Activated naive CD4-positive, alpha-beta T cell treated with anti-CD3 and anti-CD28 coated beads for 36 hours (primary cell): ENCODE results near the gene SZRD1. TPM values are rescaled to one million over a fixed set of nuclear protein-coding genes. Genes with fewer than 3 reads are reported as not detected.
"Not testable (repeated sequence)": the region's sequence is repeated elsewhere in the genome, so short reads cannot be mapped to it uniquely, and the experiment has no call there.

Experiments used
- CTCF ChIA-PET: fragments of 350-600 bp; sonication (Branson Sonifier 250); formaldehyde crosslinking; loops from one replicate; lab custom pipeline; 2021; ENCODE audit warnings: antibody characterized with exemption; lab: Charles Lee
- DNase-seq: peaks from one replicate; pipeline ENCODE4 v3.0.0-alpha.2; 2020
- H3K27ac Mint-ChIP-seq: one replicate; pipeline ENCODE4 v1.8.0; 2021; ENCODE audit warnings: mild to moderate bottlenecking, mixed read lengths
- H3K27me3 Mint-ChIP-seq: one replicate; pipeline ENCODE4 v1.8.0; 2021; ENCODE audit warnings: low read depth, mixed read lengths
- H3K36me3 Mint-ChIP-seq: one replicate; pipeline ENCODE4 v1.8.0; 2021; ENCODE audit warnings: low read depth, mixed read lengths
- H3K4me1 Mint-ChIP-seq: one replicate; pipeline ENCODE4 v1.8.0; 2021; ENCODE audit warnings: low read depth, mixed read lengths
- H3K4me3 Mint-ChIP-seq: one replicate; pipeline ENCODE4 v1.8.0; 2021; ENCODE audit warnings: mild to moderate bottlenecking, moderate library complexity, mixed read lengths
- H3K9me3 Mint-ChIP-seq: one replicate; pipeline ENCODE4 v1.8.0; 2021; ENCODE audit warnings: mixed read lengths
- intact Hi-C: fragments of 100-400 bp; cut with micrococcal nuclease; formaldehyde crosslinking; loops from one replicate; pipeline ENCODE4 v1.15.1; 2023
- total RNA-seq, 2 experiments: library from RNA; stranded (reverse); gene quantifications; one replicate each; pipeline ENCODE4 v1.2.3, GENCODE V29; 2021

The SZRD1 gene
- total RNA-seq, 2 experiments from 2014 or later: 169 to 179 TPM

DNA sequence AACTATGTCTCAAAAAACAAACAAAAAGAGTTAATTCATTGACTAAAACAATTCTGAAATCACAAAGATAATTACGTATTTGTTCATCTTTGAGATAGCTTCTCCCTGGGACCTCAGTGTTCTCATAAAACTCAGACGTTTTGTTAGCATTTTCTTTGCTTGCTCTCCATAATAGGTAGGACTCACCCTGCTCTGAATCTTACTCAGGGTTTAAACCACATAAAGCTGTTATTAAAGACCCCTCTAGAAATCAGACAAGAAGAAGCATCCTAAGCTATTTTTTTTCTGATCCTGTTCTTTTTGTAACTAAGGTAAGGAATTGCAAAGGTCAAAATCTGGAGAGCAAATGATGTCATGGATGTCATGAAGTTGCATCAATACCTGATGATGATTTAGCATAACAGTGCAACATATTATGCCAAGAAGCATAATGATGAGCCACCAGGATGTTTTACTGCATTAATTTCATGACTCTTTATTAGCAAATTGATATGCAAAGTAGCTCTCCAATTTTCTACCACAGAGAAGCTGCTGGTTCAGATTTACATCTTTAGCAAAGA lies 17.1 kb upstream of the SZRD1 start:
- no peak overlapping the region for H3K27ac Mint-ChIP-seq
- H3K36me3 Mint-ChIP-seq: no peaks in the 10 kb centered on the region
- no peaks in the 10 kb centered on the region for H3K9me3 Mint-ChIP-seq
- no peaks in the 10 kb centered on the region for H3K27me3 Mint-ChIP-seq
- H3K4me1 Mint-ChIP-seq: peaks cover 36% of the 10 kb centered on the region
- CTCF ChIA-PET: interaction anchor here (0.6 to 1.6 kb wide), 3 partner anchors 13 to 111 kb away, joined by 3 to 4 read pairs (median 4); no protein-coding TSS in a partner anchor
- intact Hi-C loops: no loop called here
- no peak overlapping the region for H3K4me3 Mint-ChIP-seq
- no peak for DNase-seq

DNA sequence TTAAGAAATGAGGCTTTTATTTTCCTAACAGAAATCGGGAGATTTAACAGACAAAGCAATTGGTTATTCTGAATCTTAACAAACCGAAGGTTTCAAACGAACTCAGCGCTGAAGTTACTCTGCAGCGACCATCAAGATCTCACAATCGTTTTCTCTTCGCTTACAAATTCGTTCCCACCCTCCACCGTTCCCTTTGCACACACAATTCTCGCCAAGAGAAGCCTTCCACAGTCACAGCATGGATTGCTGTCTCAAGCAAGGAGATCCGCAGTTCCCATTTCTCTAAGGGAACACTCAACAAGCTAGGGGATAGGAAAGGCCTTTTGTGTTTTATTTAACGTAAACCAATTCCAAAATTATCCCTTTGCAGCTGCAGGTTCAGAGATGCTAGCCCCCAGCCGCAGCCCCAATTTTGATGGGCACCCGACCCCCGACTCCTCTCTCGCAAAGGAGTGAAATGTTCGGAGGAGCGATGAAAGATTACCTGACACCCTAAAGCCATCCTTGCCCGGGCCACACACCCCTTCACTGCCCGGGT lies 15.5 kb upstream of the SZRD1 start:
- Mint-ChIP-seq H3K36me3 (no peaks in the 10 kb centered on the region), H3K27me3 (no peaks in the 10 kb centered on the region), H3K4me1 (peaks cover 32% of the 10 kb centered on the region), H3K9me3 (no peaks in the 10 kb centered on the region), H3K4me3 (peak overlapping the region; percentile 78), H3K27ac (peak overlapping the region; percentile 64)
- intact Hi-C loops: no loop called here
- CTCF ChIA-PET: interaction anchor here (0.7 to 5.5 kb wide), 3 partner anchors 12 to 89 kb away, joined by 3 to 49 read pairs (median 6); partner anchors contain the start of gene NECAP2
- no peak for DNase-seq

DNA sequence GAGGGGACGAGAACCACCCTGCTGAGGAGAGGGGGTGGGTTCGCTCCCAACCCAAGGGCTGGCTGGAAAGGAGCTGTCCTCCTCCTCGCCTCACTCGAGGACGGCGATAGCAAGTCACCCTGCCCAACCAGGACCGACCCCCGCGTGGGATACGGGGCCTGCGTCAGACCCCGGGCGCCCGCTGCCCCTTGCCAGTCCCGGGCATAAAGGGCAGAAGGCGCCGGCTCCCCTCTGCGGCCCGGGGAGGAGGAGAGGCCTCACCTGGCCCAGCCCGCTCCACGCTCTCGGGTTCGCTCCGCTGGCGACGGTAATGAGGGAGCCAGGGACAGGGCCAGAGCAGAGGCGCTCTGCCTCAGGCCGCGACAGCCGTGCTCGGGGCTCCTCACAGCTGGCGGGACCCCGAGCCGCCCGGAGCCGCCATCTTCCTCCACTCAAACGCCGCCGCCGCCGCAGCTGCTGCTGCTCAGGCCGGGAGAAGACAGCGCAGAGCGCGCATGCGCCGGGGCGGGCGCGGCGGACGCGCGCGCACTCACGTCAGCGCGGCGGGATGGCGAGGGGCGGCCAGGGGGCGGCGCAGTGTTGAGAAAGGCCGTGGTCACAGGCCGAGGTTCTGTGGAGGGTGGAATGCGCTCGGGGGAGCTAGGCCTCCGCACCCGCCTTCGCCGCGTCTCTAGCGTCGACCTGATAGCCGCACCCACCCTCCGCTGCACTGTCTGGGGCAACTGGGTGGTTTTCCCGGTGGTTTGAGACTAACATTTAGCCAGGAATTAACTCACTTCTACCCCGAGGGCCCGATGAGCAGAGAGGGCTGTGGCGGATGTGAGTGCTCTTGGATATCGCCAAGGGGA lies 14.8 kb upstream of the SZRD1 start, which contains the start of gene FBXO42:
FBXO42 (minus strand) TSS at position 487 of the 848 bp plus-strand sequence. CDS start 37,062 bp downstream, outside the sequence.
- peak within 1 kb of the TSS; percentile 84 for H3K27ac Mint-ChIP-seq
- peak; percentile 90 for DNase-seq
- H3K9me3 Mint-ChIP-seq: no peaks in the 10 kb centered on the region
- peaks cover 32% of the 10 kb centered on the region for H3K4me1 Mint-ChIP-seq
- no peaks in the 10 kb centered on the region for H3K36me3 Mint-ChIP-seq
- H3K27me3 Mint-ChIP-seq: no peaks in the 10 kb centered on the region
- H3K4me3 Mint-ChIP-seq: peak within 1 kb of the TSS; percentile 78
- intact Hi-C loops: loop anchor here (1.0 kb wide), 1 partner anchor 15 kb away; the partner anchor contains the start of gene SZRD1
- CTCF ChIA-PET: interaction anchor here (0.5 to 5.5 kb wide), 6 partner anchors 12 to 279 kb away, joined by 3 to 49 read pairs (median 3); partner anchors contain the start of genes FAM131C and NECAP2

DNA sequence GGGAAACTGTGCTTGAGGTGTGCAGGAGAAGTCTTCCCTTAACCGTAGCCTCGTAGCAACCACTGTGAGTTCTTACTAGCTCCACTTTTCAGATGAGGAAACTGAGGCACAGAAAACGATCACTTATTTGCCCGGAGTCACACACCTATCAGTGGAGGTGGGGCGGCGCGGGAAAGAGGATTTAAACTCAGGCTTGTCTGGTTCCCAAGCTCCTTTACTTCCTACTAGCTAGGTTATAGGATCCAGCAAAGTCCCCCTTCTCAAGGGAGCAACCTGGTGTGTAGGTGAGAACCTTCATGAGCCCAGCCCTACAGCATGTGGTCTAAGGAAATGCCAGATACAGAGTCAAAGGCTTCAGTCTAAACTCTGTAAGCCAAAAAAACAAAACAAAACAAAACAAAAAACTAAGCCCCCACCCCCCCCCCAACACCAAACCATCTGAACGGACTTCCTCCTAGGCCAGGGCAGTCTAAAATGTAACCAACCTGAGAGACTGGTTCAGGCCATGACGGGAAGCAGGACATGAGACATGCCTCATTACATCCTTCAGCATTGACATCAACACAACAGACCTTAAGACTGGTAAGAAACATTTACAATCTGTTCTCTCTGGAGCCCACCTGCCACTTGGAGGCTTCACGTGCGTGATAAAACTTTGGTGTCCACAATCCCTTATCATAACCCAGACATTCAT lies 14.1 kb upstream of the SZRD1 start:
- Mint-ChIP-seq H3K27ac (peak overlapping the region; percentile 84), H3K9me3 (no peaks in the 10 kb centered on the region), H3K4me3 (peak overlapping the region; percentile 78), H3K36me3 (no peaks in the 10 kb centered on the region), H3K27me3 (no peaks in the 10 kb centered on the region), H3K4me1 (peaks cover 31% of the 10 kb centered on the region)
- intact Hi-C loops: loop anchor here (1.0 kb wide), 1 partner anchor 14 kb away; the partner anchor contains the start of gene SZRD1
- CTCF ChIA-PET: interaction anchor here (0.5 to 5.5 kb wide), 4 partner anchors 11 to 88 kb away, joined by 3 to 49 read pairs (median 4); partner anchors contain the start of gene NECAP2
- DNase-seq: no peak

DNA sequence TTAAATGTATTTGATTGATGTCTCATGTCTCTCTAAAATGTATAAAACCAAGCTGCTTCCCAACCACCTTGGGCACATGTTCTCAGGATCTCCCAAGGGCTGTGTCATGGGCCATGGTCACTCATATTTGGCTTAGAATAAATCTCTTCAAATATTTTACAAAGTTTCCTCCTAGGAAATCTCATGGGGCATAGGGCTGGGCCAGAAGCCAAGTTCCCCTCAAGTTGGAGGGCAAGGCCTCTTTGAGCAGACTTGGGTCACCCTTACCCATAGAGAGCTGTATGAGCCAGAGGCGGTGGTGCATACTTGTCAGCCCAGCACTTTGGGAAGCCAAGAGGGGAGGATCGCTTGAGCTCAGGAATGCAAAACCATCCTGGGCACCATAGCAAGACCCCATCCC lies 12.4 kb upstream of the SZRD1 start:
- H3K36me3 Mint-ChIP-seq: no peaks in the 10 kb centered on the region
- H3K4me3 Mint-ChIP-seq: no peak overlapping the region
- no peak overlapping the region for H3K27ac Mint-ChIP-seq
- intact Hi-C loops: no loop called here
- H3K4me1 Mint-ChIP-seq: peaks cover 20% of the 10 kb centered on the region
- CTCF ChIA-PET: interaction anchor here (1.0 to 5.5 kb wide), 2 partner anchors 8 to 9 kb away, joined by 5 to 49 read pairs; no protein-coding TSS in a partner anchor
- no peak for DNase-seq
- no peaks in the 10 kb centered on the region for H3K27me3 Mint-ChIP-seq
- no peaks in the 10 kb centered on the region for H3K9me3 Mint-ChIP-seq

DNA sequence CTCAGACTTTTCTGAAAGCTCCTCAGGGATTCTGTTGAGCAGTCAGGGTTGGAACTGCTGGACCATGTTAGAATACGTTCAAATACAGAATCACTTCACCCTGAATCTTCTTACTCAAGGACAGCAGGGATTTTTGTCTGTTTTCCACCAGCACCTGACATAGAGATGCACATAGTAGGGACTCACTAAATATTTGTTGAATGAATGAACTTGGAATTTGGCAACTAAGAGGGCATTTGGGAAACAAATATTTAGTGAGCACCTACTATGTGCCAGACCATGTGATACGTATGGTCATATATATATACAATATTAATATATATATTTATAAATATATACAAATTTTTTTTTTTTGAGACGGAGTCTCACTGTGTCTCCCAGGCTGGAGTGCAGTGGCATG lies 10.2 kb upstream of the SZRD1 start:
- Mint-ChIP-seq H3K9me3 (no peaks in the 10 kb centered on the region), H3K36me3 (no peaks in the 10 kb centered on the region), H3K4me1 (peaks cover 8% of the 10 kb centered on the region), H3K4me3 (no peak overlapping the region), H3K27me3 (no peaks in the 10 kb centered on the region), H3K27ac (no peak overlapping the region)
- no peak for DNase-seq
- intact Hi-C loops: no loop called here
- CTCF ChIA-PET: interaction anchor here (5.5 kb wide), 1 partner anchor 7 kb away, joined by 49 read pairs; no protein-coding TSS in a partner anchor

DNA sequence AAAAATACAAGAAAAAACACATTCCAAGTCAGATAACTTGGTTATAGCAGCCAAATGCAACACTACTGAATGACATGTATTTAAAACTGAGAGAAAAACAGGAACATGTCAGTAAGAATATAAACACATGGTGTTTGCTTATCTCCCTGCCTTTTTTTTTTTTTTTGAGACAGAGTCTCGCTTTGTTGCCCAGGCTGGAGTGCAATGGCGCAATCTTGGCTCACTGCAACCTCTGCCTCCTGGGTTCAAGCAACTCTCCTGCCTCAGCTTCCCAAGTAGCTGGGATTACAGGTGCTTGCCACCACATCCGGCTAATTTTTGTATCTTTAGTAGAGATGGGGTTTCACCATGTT lies 1.9 kb upstream of the SZRD1 start:
- H3K36me3 Mint-ChIP-seq, H3K9me3 Mint-ChIP-seq, H3K4me3 Mint-ChIP-seq, H3K27me3 Mint-ChIP-seq, DNase-seq, H3K27ac Mint-ChIP-seq: not testable (repeated sequence)
- CTCF ChIA-PET: interaction anchor here (0.8 to 5.9 kb wide), 3 partner anchors 11 to 122 kb away, joined by 3 to 49 read pairs (median 19); partner anchors contain the start of gene FBXO42
- peaks cover 23% of the 10 kb centered on the region for H3K4me1 Mint-ChIP-seq
- intact Hi-C loops: loop anchor here (5.0 to 10.0 kb wide), 3 partner anchors 200 to 542 kb away; partner anchors contain the start of gene NBPF1

DNA sequence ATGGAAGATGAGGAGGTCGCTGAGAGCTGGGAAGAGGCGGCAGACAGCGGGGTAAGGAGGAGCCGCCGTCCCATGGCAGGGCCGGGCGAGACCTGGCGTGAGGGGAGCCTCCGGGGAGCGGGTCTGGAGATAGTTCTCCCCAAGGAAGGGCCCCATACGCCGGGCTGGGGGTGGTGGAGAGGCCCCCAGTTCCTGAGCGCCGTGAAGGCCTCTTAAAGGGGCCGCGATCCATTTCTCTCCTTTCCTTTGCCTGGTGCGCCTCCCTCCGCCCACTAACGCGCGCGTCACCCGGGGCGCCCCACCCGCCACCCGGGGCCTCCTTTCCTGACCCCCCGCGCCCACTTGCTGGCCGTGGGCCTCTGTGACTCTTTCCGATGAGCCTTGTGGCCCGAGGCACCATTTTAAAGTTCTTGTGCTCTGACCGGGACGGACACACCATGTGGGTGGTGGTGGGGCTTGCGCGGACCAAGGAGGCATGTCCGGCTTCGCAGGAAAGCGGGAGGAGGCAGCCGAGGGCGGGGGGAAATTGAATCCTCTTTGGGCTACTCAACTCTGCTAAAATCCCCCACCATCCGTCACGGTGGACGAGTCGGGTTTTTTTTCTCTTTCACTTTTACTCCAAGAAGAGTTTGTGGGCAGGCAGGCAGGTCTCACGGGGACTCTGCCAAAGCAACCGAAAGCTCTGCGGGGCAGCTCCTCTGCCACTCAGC lies 371 bp downstream of the SZRD1 start:
- H3K9me3 Mint-ChIP-seq: no peaks in the 10 kb centered on the region
- peaks cover 42% of the 10 kb centered on the region for H3K4me1 Mint-ChIP-seq
- intact Hi-C loops: loop anchor here (1.0 to 10.0 kb wide), 14 partner anchors 15 to 841 kb away; partner anchors contain the start of genes CPLANE2, DNAJC16, FBXO42 and NBPF1
- H3K4me3 Mint-ChIP-seq: peak overlapping the region; percentile 93
- H3K27me3 Mint-ChIP-seq: no peaks in the 10 kb centered on the region
- CTCF ChIA-PET: interaction anchor here (0.7 kb wide), 1 partner anchor 15 kb away, joined by 3 read pairs; no protein-coding TSS in a partner anchor
- H3K36me3 Mint-ChIP-seq: peaks cover 6% of the 10 kb centered on the region
- H3K27ac Mint-ChIP-seq: peak overlapping the region; percentile 98
- peak; percentile 91 for DNase-seq

DNA sequence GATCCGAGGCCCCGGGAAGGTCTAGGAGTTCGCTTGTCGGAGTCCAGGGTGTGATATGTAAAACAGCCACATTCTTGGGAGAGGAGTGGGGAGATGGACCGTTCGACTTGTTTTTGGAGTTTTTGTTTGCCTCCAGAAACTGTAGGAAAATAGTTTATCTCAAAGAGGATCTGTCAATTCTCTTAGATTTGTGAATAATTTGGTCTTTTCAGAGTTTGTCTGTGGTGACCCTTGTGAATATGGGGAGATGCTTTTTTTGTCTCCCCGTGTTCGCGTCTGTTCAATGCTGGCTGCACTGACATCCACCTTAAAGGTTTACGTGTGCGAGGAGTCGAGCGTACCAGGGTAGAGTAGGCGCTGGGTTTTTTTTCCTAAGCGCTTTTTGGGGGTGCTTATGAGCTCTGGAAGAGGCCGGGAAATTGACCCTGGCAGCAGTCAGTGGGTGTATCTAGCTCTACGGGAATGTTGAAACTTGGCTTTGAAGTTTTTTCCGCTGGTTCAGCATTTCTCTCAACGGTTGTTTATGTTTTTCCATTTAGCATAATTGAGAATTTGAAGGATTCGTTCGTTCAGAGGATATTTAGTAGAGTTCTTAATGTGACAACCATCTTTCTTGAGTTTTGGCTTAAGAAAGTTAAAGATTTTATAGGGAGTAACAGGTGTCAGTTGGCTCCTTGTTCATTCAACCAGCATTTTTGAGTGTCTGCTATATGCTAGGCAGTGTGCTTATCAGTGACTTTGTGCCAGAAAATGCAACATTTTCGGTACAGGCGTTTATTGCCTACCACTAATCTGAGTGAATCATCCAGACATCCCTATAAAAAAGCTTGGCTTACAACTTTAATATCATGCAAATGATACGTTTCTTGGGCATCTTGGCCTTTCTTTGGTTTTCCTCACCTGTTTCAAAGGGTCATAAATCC lies 1.2 kb downstream of the SZRD1 start:
- Mint-ChIP-seq H3K36me3 (peaks cover 12% of the 10 kb centered on the region), H3K4me3 (peak overlapping the region; percentile 93), H3K27ac (peak overlapping the region; percentile 98), H3K27me3 (no peaks in the 10 kb centered on the region), H3K9me3 (no peaks in the 10 kb centered on the region), H3K4me1 (peaks cover 45% of the 10 kb centered on the region)
- DNase-seq: no peak
- CTCF ChIA-PET: interaction anchor here (0.7 to 2.2 kb wide), 2 partner anchors 16 to 72 kb away, joined by 3 to 8 read pairs; partner anchors contain the start of gene NECAP2
- intact Hi-C loops: loop anchor here (1.0 to 10.0 kb wide), 15 partner anchors 16 to 842 kb away; partner anchors contain the start of genes CPLANE2, DDI2, DNAJC16 and FBXO42

DNA sequence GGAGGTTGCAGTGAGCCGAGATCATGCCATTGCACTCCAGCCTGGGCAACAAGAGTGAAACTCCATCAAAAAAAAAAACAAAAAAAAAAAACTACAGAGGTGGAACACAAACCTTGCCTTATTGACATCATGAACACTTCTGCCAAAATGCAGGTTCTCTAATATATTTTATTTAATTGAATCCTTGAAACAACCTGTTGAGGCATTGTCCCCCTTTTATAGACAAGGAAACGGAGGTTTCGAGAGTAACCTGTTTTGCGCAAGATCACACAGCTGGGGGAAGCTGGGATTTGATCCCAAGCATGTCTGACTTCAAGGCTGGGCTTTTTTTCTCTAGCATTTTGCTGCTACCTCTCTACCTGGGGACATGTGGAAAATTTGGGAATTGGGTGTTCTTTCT lies 2.8 kb downstream of the SZRD1 start:
- CTCF ChIA-PET: interaction anchor here (0.6 to 2.2 kb wide), 4 partner anchors 12 to 519 kb away, joined by 3 to 8 read pairs (median 4); partner anchors contain the start of gene NECAP2
- no peak for DNase-seq
- Mint-ChIP-seq H3K36me3 (peaks cover 20% of the 10 kb centered on the region), H3K4me1 (peaks cover 56% of the 10 kb centered on the region), H3K4me3 (no peak overlapping the region), H3K9me3 (no peaks in the 10 kb centered on the region), H3K27ac (no peak overlapping the region), H3K27me3 (no peaks in the 10 kb centered on the region)
- intact Hi-C loops: loop anchor here (2.0 to 10.0 kb wide), 4 partner anchors 205 to 753 kb away; partner anchors contain the start of genes DDI2 and NBPF1
